HG03060 (cell line): ENCODE measurements around the gene MAP3K4.
"Not testable (repeated sequence)": the region's sequence is repeated elsewhere in the genome, so short reads cannot be mapped to it uniquely, and the experiment has no call there.

Source experiments
- ATAC-seq: cut with Tn5 transposase; IDR thresholded peaks from one replicate; pipeline ENCODE4 v1.9.1; 2021; ENCODE audit warnings: low read depth, moderate number of reproducible peaks; ENCODE audit not compliant: unreplicated experiment

The MAP3K4 gene

DNA sequence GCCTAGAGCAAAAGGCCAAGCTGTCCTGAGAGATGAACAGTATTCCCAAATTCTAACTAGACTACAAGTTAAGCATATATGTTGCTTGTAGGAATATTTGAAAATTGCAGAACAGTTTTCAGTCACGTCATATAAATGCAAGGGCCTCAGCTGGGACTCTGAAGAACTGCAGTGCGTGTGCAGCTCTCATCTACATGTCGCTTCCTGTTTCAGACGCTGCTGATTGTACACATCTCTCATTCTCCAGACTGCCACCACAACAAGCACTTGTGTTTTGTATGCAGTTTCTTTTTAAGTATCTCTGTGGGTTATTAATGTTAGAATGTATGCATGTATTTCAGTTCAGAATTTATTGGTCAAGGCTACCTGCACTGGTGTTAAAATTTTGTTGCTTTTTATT lies 119.7 kb downstream of the MAP3K4 start:
- no peak for ATAC-seq

DNA sequence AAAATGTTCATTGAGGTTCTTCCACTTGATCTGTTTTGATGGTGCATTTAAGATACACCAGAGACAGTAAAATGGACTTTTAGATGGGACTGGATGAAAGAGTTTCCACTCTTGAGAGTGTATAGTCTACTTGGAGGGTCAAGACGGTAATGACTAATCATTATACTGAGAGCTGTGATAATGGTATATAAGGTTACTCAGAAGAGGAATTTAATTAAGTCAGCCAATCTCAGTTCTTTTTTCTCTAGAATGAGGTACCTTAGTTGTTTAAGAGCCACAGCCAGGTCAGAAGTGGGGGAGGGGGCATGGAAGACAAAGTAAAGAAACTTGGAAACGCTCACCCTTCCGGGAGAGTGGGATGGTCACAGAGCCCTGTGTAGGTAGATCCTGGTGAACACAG lies 123.9 kb downstream of the MAP3K4 start:
- ATAC-seq: no peak

DNA sequence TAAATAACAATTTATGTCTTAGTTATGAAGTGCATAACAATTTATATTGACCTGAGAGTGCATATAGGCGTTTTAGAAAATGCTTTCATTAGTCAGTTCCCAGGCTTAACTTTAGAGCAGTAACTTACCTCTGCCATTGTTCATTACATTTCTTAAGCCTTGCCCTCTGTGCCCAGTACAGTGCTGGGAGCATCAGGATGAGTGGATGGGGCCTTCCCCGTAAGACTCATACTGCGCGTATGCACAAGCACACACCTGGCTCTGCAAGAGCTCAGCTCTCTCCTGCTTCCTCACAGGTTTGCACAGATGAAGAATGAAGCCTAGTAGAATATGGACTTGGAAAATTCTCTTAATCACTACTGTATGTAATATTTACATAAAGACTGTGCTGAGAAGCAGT lies 125.0 kb downstream of the MAP3K4 start:
- no peak for ATAC-seq

DNA sequence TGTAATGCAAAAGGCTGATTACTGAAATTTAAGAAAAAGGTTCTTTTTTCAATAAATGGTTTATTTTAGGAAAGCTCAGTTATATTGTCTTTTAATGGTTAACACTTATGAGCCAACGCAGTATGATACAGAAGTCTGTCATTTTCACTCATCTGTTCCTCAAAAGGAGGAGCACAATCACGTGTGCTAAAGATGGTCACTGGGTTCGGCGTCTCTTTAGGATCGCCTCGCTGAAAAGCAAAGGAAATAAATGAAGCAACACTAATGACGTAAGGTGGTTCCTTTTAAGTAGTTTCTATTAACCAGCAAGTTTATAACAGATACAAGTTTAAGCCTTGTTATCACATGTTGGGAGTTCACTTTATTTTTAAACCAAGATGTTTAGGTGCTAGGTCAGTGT lies 125.7 kb downstream of the MAP3K4 start:
- no peak for ATAC-seq

DNA sequence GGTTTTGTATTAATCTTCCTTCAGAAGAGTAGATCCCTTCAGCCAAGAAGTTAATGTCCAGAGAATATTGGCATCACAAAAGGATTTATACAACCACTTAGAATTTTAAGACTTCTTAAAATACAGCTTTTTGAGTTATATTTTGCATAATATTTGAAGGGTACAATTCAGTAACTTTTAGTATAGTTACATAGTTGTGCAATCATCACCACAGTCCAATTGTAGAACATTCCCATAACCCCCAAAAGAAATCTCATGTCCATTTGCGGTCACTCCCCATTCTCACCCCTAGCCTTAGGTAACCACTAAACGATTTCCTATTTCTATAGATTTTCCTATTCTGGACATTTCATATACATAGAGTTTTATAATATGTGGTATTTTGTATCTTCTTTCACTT lies 126.4 kb downstream of the MAP3K4 start:
- no peak for ATAC-seq

DNA sequence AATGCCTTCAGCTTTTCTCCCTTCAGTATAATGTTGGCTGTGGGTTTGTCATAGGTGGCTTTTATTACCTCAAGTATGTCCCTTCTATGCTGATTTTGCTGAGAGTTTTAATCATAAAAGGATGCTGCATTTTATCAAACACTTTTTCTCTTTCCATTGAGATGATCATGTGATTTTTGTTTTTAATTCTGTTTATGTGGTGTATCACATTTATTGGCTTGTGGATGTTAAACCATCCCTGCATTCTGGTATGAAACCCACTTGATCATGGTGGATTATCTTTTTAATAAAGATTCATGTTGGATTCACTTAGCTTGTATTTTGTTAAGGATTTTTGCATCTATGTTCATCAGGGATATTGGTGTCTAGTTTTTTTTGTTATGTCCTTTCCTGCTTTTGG lies 131.8 kb downstream of the MAP3K4 start:
- ATAC-seq: not testable (repeated sequence)

DNA sequence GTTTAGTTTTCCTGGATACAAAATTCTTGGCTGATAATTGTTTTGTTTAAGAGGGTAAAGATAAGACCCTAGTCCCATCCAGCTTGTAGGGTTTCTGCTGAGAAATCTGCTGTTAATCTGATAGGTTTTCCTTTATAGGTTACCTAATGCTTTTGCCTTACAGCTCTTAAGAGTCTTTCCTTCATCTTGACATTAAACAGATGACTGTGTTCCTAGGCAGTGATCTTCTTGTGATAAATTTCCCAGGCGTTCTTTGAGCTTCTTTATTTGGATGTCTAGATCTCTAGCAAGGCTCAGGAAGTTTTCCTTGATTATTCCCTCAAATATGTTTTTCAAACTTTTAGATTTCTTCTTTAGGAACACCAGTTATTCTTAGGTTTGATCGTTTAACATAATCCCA lies 134.0 kb downstream of the MAP3K4 start:
- ATAC-seq: no peak

DNA sequence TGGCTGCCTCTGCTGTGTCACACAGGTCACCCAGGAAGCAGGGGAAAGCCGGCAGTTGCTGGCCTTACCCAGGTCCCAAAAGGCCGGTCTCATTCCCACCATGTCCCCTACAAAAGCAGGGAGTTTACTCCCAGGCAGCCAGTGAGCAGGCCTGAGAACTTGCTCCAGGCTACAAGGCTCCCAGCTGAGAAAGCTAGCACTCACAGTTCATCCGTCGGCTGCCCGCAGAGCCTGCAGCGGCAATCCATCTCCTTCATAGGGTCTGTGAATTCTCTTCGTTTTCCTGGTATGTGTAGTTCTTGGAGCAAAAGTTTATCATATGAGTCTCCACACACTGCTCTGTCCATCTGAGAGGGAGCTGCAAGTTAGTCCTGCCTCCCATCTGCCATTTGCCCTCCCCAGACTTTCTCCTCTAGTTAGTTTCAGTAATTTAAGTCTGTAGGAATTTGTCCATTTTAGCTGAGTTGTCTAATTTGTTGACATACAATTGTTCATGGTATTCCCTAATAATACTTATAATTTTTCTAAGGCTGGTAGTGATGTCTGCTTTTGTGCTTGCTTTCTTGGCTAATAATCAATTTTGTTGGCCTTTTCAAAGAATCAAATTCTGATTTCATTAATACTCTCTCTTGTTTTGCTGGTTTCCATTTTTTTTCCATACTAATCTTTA lies 135.6 kb downstream of the MAP3K4 start:
- no peak for ATAC-seq

DNA sequence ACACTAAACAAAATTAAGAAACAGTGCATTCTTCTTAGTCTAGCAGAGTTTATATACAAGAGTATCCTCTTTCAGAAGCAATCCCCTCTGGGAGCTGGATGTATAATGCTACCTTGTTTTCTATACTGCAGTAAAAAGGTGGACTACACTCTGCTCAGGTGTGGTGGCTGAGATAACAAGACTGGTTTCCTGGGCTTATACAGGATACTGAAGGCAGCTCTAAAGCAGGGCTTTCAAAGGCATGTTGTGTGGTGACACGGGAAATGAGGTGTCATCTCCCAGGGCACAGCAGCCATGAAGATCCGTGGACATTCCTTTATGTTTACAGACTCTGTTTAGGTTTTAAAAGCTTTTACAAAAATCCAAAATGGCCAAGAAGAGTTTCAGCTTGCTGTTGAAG lies 136.7 kb downstream of the MAP3K4 start:
- no peak for ATAC-seq

DNA sequence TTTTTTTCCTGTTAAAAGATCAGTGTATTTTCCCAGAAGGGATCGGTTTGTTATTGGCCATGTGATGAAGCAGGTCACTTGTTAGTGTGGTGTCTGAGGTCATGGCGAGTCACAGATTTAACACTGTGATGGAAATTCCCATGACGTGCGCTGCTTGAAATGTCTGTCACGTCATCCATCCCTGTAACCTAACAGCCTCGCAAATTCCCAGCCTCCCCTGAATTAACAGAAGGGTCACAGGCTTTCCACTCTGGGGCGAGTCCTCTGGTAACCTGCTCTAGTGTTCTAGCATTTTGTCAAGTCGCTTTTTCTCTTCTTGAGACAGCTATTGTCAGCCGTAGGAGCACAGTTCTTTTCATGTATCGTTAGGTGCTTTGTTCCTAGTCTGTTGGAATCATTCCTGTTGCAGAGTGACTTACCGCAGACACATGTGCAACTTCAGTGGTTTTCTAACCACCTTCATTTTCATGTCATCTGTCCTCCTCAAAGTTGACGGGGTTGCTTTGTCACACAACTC lies 137.2 kb downstream of the MAP3K4 start:
- ATAC-seq: no peak

DNA sequence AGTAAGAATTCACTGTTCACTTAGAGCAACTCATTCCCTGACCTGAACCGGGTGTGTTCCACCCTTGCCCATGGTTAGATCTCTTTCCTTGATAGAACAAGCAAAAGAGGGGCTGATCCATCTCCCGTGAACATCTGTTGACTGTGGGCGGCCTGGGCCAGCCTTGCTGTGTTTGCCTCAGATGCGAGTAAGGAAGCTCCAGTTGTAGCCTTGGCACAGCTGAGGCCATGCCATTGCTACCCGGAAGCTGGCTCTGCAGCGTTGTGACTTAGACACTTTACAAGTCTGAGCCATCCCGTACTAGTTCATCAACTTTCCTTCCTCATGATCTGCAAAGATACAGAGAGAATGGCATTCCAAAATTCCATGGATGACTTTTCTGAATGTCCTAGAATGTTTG lies 139.0 kb downstream of the MAP3K4 start:
- ATAC-seq: no peak

DNA sequence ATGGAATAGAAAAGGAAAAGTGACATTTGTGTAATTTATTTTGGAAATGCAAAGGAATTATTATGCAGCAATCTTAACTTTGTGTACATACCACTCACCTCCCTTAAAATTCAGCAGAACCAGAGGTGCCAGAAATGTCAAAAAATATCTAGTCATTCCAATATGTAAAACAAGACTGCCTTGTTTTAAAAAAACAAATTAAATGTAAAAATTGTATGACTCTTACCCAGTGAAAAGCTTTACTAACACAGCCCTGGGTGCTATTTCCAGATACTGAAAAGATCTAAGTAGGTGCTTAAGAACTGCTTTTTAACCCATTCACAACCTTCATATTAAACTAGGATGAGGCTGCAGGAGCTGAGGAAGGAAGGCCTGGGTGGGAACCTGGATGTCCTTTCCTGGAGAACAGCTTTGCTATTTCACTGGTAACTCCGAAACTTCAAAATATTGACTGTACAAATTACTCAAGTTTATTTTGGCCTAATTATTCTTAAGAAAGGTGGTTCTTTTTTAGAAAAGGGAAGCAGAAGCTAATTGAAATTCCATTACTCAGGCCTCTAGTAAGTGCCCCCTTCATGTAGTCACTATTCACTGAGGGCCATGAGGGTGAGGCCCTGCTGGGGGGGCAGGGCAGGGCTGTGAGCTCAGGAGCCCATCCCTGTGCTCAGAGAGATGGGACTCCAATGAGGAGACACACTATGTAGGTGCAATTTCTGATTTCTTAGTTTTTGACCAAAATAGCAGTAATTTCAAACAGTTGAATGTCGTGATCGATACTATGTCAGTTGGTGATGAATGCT lies 139.6 kb downstream of the MAP3K4 start:
- ATAC-seq: no peak

DNA sequence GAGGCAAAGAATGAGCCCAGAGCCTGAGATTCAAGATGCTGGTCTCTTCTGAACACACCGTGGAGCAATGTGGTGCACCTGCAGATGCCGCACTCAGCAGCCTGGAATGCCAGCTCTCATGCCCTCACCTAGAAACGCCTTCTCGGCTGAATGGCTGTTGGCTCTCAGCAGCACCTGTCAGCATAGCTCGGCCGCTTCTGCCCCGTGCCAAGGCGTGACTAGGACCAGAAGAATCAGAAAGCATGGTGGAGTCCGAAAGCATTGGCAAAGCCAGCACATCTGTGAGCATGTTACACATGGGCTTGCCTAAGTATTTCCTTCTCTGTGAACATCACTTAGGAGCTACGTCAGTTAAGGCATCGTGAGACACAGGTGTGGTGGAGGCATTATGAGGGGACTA lies 140.8 kb downstream of the MAP3K4 start:
- ATAC-seq: no peak

DNA sequence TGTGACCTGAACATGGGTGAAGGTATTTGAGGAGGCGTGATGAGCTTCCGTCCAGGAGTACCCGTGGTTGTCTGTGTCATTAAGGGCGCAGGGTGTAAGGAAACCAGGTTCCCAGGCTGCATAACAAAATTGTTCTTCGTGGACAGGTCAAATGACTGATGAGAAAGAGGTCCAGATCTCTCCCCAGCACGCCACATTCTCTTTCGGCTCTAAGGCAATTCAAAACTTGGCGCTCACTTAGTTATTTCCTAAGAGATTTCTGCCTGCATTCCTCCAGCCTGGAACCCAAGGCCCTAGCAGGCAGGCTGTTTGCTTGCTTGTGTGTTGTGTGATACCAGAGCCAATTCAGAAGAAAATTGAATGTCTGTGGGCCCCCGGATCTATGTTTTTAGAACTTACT lies 142.4 kb downstream of the MAP3K4 start:
- no peak for ATAC-seq

DNA sequence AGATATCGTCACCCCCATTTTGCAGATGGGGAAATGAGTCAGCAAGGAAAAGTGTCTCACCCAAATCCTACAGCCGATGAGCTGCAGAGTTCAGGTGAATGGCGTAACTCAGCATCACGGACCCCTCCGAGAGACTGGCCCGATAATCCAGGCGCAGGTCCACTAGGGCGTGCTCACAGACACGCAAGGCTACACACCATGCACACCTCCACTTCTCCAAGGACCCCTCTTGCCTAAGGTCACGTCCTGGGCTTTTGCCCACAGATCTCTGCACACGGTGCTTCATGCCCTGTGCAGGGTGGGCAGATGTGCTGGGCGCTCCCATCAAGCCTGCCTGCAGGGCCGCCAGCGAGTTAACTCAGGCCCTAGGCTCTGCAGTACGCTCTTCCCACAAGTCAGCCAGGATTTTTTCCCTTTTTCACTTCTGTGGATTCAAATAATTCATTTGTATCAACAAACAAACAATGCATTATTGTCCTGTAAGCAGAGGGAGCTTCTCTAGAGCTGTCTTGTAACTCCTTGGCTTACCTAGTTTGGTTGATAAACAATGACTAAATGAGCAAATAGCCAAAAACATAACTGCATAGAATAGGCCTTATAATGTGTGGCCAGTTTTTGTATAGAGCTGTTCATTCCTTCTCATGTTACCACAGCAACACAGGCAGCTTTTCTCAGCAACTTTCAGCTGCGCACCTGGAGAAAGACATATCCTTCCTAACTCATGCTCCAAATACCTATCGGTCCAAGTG lies 143.2 kb downstream of the MAP3K4 start:
- ATAC-seq: no peak

DNA sequence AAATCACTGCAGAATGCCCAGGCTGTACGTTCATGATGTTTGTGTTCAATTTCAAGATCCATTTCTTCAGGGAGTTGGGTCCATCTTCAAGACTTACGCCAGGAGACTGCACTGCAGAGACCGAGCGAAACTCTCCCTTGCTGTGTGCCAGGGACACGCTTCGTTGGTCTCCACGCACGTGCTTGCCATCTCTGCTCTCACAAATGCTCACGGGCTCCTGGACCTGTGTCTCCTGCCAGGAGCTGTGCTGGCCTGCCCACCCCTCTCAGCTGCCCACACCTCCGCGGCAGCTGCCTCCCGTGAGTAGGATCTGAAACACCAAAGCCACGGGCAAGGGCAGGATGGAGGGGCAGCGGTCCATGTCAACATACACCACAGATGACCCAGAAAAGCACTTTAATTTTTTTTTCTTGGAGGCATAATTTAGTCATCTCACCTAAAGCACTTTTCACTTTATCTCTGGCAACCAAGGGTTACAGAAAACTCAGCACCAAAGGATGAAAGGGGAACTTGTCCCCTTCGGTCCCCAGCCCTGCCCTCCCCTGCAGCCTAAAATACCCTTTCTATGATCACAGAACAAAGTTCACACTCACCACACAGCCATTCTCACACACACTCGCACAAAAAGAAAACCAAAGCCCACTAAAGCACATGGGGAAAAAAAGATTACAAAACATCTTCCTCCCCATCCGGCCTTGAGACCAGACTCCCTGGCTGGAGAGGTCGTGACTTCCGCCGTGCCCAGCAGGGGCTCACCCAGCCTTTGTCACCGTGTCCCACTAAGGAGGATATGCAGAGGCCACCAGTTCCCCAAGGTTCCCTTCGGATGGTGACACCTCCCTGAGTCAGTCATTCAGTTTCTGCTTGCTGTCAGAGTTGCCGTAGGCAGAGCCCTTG lies 144.4 kb downstream of the MAP3K4 start:
- ATAC-seq: no peak

DNA sequence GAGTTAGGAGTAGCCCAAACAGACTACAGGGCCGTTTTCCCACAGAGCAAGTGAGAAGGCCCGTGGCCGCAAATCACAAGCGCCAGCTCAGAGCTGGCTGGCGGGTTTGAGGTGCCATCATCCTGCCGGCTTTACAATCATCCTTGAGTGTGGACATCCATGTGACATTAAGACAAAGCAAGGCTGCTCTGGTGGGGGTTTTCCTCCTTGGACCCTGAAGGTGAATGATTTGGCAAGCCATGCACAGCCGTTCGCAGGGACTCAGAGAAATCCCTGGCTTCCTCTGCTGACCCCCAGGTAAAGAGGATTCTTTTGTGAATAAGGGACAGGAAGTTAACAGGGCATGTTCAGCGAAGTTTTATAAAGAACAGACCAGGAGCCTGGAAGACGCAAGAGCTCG lies 145.1 kb downstream of the MAP3K4 start:
- no peak for ATAC-seq

DNA sequence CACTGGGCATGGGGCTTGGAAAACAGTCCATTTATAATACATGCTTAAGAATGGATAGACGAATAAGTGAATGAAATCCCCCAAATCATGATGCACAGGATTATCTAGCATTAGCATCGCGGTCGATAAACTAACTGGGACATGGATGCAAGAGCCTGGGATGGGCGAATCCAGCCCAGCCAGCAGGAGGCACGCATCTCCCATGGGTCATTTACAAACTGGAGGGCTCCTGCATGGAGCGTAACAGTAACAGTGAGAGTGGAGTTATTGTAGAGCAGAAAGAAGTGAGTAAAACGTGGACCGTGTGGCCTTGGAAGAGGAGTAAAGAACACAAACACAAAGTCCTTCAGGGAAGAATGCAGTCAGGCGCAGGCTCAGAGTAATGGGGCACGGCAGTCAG lies 145.8 kb downstream of the MAP3K4 start:
- ATAC-seq: no peak

DNA sequence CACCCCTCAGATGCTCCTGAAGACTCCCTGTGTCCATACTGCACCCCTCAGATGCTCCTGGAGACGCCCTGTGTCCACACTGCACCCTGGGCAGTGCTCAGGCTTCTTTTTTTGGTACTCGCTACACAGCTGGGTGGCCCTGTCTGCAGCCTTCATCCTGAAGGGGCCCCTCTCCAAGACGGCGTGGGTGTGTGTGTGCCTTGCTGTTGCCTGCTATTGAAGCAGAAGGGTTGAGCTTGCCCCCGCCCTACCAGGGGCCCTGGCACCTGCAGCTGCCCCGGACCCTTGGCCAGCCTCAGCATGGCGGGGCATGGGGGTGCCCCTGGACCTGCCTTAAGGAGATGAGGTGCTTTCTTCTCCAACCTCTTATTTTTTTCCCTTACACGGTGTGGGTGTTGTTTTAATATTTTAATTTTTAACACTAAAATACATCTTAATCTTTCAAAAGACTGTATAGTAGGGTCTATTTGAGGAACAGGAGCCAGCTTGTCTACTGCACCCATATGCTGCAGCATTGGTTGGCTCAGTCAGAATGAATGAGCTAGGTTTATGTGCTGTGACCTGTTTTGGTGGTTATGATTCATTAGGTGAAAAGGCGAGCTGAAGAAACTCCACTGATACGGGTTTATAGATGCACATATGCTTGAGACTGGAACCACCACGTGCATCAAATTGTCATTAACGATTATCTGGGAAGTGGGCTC lies 146.4 kb downstream of the MAP3K4 start:
- ATAC-seq: no peak
